Caco-2 (cell line): ENCODE measurements around the gene UGGT2. TPM values are rescaled to one million over a fixed set of nuclear protein-coding genes. Genes with fewer than 3 reads are reported as not detected.
A peak's percentile ranks its signal among the peaks of the same experiment; 100 is the strongest.

Experiments used
- BruUV-seq: library from RNA; stranded (reverse); fragments of 400-500 nt; replicated peaks from 2 replicates; lab custom pipeline; 2021; lab: Mats Ljungman, UMichigan
- CTCF ChIA-PET: fragments of 300-600 bp; sonication (Branson Sonifier 250); formaldehyde crosslinking; loops from one replicate; lab custom pipeline; 2022; ENCODE audit warnings: antibody characterized with exemption; lab: Charles Lee
- POLR2A ChIA-PET: fragments of 300-600 bp; sonication (Branson Sonifier 250); formaldehyde crosslinking; loops from one replicate; lab custom pipeline; 2022; ENCODE audit warnings: antibody characterized with exemption; lab: Charles Lee
- DNase-seq, 2 experiments: peaks; one replicate each; pipeline versions ENCODE4 v3.0.0 to v3.0.0-alpha.2; 2020 to 2022
- H3K27me3 ChIP-seq: replicated peaks from 2 replicates; pipeline ENCODE4 v1.6.0; 2011; ENCODE audit warnings: low read length; ENCODE audit not compliant: control insufficient read depth, insufficient read depth
- H3K36me3 ChIP-seq: 2 replicates; pipeline ENCODE4 v1.5.1; 2011; ENCODE audit warnings: low read length; ENCODE audit not compliant: control insufficient read depth, insufficient read depth
- H3K4me1 ChIP-seq: fragments of 250-450 bp; sonication (Bioruptor Pico); 2 replicates; pipeline ENCODE4 v1.5.1; 2020; ENCODE audit warnings: mild to moderate bottlenecking
- H3K4me3 ChIP-seq: 2 replicates; pipeline ENCODE4 v1.5.1; 2011; ENCODE audit warnings: low read depth, mild to moderate bottlenecking, control low read depth, low read length
- H3K9me3 ChIP-seq: fragments of 250-450 bp; sonication (Bioruptor Pico); 2 replicates; pipeline ENCODE4 v1.5.1; 2020; ENCODE audit warnings: mild to moderate bottlenecking, moderate library complexity
- H3K27ac Mint-ChIP-seq: one replicate; pipeline ENCODE4 v1.8.0; 2022; ENCODE audit warnings: mixed read lengths; ENCODE audit not compliant: unreplicated experiment
- H3K27me3 Mint-ChIP-seq: one replicate; pipeline ENCODE4 v1.8.0; 2022; ENCODE audit warnings: mixed read lengths; ENCODE audit not compliant: insufficient read depth, unreplicated experiment
- H3K36me3 Mint-ChIP-seq: one replicate; pipeline ENCODE4 v1.8.0; 2022; ENCODE audit warnings: mild to moderate bottlenecking, mixed read lengths; ENCODE audit not compliant: insufficient read depth, unreplicated experiment
- H3K4me1 Mint-ChIP-seq: one replicate; pipeline ENCODE4 v1.8.0; 2022; ENCODE audit warnings: low read depth, mixed read lengths; ENCODE audit not compliant: unreplicated experiment
- H3K4me3 Mint-ChIP-seq: one replicate; pipeline ENCODE4 v1.8.0; 2022; ENCODE audit warnings: mild to moderate bottlenecking, moderate library complexity, mixed read lengths; ENCODE audit not compliant: unreplicated experiment
- H3K9me3 Mint-ChIP-seq: one replicate; pipeline ENCODE4 v1.8.0; 2022; ENCODE audit warnings: mixed read lengths; ENCODE audit not compliant: unreplicated experiment
- intact Hi-C: fragments of 100-400 bp; cut with micrococcal nuclease; formaldehyde crosslinking; loops from one replicate; pipeline ENCODE4 v1.10.0; 2022; ENCODE audit not compliant: unreplicated experiment
- total RNA-seq: library from RNA; stranded (reverse); gene quantifications from 2 replicates; pipeline ENCODE4 v1.2.3, GENCODE V29; 2022
- TF ChIP-seq, protein P1 (sequence below), 2 experiments: fragments of 200-600 bp in 1 of 2; IDR thresholded peaks; 1 replicate in 1 of 2; 2 replicates in 1 of 2; pipeline versions ENCODE4 v1.5.1 to v1.8.0; 2011 to 2022; ENCODE audit warnings: antibody characterized with exemption in 1 of 2, control low read depth in 1 of 2, inconsistent platforms in 1 of 2, low read depth in 1 of 2, low read length in 1 of 2, mild to moderate bottlenecking in 1 of 2, moderate library complexity in 1 of 2; ENCODE audit not compliant: insufficient read depth in 1 of 2, severe bottlenecking in 1 of 2, unreplicated experiment in 1 of 2

UGGT2 gene
- total RNA-seq, 1 experiment from 2014 or later = 35.5 TPM

DNA sequence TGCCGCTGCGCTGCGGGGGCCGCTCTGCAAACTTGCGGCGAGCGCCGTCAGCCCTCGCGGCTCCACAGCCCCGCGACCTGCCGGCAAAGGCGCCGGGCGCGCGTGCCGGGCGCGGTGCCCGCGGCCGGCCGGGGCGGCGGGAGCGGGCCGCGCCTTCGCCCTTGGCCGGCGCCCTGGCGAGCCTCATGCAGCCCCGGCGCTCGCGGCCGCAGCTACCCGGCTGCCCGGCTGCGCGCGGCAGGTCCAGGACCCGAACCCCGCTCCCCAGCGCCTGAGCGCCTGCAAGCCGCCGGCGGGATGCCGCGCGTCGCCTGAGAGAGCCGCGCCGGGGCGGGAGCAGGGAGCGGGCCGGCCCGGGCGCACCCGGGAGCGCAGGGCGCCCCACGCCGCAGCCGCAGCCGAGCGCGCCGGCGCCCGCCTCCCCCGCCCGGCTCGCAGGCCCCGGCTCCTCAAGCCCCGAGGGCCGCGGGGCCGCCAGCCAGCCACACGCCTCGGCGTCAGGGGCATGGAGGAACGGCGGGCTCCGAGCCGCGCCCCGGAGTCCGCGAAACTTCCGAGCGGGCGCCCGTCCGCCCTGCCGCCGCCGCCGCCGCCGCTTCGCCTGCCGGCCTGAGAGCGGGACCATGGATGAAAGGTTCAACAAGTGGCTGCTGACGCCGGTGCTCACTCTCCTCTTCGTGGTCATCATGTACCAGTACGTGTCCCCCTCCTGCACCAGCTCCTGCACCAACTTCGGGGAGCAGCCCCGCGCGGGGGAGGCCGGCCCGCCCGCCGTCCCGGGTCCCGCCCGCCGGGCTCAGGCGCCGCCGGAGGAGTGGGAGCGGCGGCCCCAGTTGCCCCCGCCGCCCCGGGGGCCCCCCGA is 37.3 kb upstream of the UGGT2 start:
- Mint-ChIP-seq H3K27me3 (peaks cover 47% of the 10 kb centered on the region), H3K9me3 (no peaks in the 10 kb centered on the region), H3K36me3 (no peaks in the 10 kb centered on the region), H3K4me1 (no peaks in the 10 kb centered on the region), H3K27ac (no peak overlapping the region), H3K4me3 (peak overlapping the region; percentile 75)
- Histone ChIP-seq H3K4me1 (no peaks in the 10 kb centered on the region), H3K9me3 (no peaks in the 10 kb centered on the region), H3K36me3 (no peaks in the 10 kb centered on the region), H3K27me3 (peaks cover 10% of the 10 kb centered on the region), H3K4me3 (peak overlapping the region; percentile 30)
- no TSS peak for BruUV-seq
- peak in 1 of 2 experiments; percentile 25 for DNase-seq
- CTCF ChIA-PET = interaction anchor here (1.5 kb wide), 1 partner anchor 70 kb away, joined by 4 read pairs; no protein-coding TSS in a partner anchor
- intact Hi-C loops = no loop called here
- POLR2A ChIA-PET = no interaction called here
- TF ChIP-seq, protein P1, sequence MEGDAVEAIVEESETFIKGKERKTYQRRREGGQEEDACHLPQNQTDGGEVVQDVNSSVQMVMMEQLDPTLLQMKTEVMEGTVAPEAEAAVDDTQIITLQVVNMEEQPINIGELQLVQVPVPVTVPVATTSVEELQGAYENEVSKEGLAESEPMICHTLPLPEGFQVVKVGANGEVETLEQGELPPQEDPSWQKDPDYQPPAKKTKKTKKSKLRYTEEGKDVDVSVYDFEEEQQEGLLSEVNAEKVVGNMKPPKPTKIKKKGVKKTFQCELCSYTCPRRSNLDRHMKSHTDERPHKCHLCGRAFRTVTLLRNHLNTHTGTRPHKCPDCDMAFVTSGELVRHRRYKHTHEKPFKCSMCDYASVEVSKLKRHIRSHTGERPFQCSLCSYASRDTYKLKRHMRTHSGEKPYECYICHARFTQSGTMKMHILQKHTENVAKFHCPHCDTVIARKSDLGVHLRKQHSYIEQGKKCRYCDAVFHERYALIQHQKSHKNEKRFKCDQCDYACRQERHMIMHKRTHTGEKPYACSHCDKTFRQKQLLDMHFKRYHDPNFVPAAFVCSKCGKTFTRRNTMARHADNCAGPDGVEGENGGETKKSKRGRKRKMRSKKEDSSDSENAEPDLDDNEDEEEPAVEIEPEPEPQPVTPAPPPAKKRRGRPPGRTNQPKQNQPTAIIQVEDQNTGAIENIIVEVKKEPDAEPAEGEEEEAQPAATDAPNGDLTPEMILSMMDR (IDR thresholded peaks at IDR 0.05; ENCODE audit: insufficient read depth in 1 of 2, low read depth in 1 of 2, low read length in 1 of 2, severe bottlenecking in 1 of 2, unreplicated experiment in 1 of 2) = no peak

DNA sequence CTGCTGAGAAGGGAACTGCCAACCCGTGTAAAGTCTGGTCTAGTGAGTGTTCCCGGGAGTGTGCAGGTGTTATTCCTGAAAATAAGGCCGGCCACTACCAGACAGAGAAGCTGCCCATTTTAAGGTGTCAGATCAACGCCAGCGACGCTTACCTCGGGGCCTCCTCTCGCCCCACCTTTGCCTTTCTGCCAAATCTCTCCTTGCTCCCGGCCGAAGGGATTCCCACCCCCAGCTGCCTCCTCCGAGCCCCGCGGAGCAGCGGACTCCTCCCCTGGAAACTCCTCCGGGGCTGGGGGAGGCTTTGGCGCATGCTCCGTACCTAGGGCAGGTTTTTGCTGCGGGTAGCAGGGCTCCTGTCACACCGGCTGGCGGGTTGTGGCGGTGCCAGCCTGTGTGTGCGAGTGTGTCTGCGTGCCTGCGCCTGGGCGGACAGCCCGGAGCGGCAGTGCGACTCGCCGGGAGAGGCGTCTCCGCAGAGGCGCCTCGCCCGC is 36.6 kb upstream of the UGGT2 start, which contains the start of gene HS6ST3:
Gene HS6ST3 (plus strand): TSS at position 359 of the 491 bp plus-strand sequence.
- Histone ChIP-seq H3K36me3 (no peaks in the 10 kb centered on the region), H3K4me1 (no peaks in the 10 kb centered on the region), H3K4me3 (peak within 1 kb of the TSS; percentile 30), H3K27me3 (peaks cover 10% of the 10 kb centered on the region), H3K9me3 (no peaks in the 10 kb centered on the region)
- Mint-ChIP-seq H3K9me3 (no peaks in the 10 kb centered on the region), H3K27me3 (peaks cover 48% of the 10 kb centered on the region), H3K36me3 (no peaks in the 10 kb centered on the region), H3K4me3 (peak within 1 kb of the TSS; percentile 75), H3K27ac (no peak within 1 kb of the TSS), H3K4me1 (no peaks in the 10 kb centered on the region)
- POLR2A ChIA-PET = no interaction called here
- BruUV-seq = no TSS peak
- CTCF ChIA-PET = no interaction called here
- intact Hi-C loops = no loop called here
- TF ChIP-seq, protein P1 (IDR thresholded peaks at IDR 0.05; ENCODE audit: insufficient read depth in 1 of 2, low read depth in 1 of 2, low read length in 1 of 2, severe bottlenecking in 1 of 2, unreplicated experiment in 1 of 2) = no peak
- DNase-seq = peak; percentile 43 to 50

DNA sequence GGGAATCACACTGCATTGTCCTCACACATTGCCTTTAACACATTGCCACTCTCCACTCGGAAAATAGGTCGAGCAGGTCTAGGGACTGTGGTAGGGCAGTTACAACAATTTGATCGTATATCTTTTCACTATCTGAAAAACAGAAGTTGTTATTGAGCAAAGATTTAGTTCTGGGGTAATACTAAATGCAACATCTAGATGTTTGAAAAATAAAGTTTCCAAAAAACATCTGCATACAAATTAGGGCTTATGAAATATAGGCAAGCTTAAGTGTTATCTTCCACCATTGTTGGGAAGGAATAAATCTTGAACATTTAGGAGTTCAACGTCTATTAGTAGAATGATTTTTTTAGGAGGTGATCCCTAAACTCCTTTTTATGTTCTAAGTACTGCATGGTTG is 35.9 kb upstream of the UGGT2 start:
- H3K36me3 Mint-ChIP-seq = no peaks in the 10 kb centered on the region
- H3K4me3 Mint-ChIP-seq = peak overlapping the region; percentile 75
- intact Hi-C loops = no loop called here
- H3K4me1 ChIP-seq = no peaks in the 10 kb centered on the region
- ChIA-PET POLR2A (no interaction called here), CTCF (no interaction called here)
- BruUV-seq = no TSS peak
- H3K27me3 ChIP-seq = peaks cover 10% of the 10 kb centered on the region
- H3K4me1 Mint-ChIP-seq = no peaks in the 10 kb centered on the region
- H3K36me3 ChIP-seq = no peaks in the 10 kb centered on the region
- no peak overlapping the region for H3K27ac Mint-ChIP-seq
- TF ChIP-seq, protein P1 (IDR thresholded peaks at IDR 0.05; ENCODE audit: insufficient read depth in 1 of 2, low read depth in 1 of 2, low read length in 1 of 2, severe bottlenecking in 1 of 2, unreplicated experiment in 1 of 2) = no peak
- H3K27me3 Mint-ChIP-seq = peaks cover 48% of the 10 kb centered on the region
- no peak for DNase-seq
- no peaks in the 10 kb centered on the region for H3K9me3 ChIP-seq
- no peaks in the 10 kb centered on the region for H3K9me3 Mint-ChIP-seq
- no peak overlapping the region for H3K4me3 ChIP-seq
